ENCODE measurements around the gene NKAPD1.
"Not testable (repeated sequence)": the region's sequence is repeated elsewhere in the genome, so short reads cannot be mapped to it uniquely, and the experiment has no call there.

NKAPD1 gene

DNA sequence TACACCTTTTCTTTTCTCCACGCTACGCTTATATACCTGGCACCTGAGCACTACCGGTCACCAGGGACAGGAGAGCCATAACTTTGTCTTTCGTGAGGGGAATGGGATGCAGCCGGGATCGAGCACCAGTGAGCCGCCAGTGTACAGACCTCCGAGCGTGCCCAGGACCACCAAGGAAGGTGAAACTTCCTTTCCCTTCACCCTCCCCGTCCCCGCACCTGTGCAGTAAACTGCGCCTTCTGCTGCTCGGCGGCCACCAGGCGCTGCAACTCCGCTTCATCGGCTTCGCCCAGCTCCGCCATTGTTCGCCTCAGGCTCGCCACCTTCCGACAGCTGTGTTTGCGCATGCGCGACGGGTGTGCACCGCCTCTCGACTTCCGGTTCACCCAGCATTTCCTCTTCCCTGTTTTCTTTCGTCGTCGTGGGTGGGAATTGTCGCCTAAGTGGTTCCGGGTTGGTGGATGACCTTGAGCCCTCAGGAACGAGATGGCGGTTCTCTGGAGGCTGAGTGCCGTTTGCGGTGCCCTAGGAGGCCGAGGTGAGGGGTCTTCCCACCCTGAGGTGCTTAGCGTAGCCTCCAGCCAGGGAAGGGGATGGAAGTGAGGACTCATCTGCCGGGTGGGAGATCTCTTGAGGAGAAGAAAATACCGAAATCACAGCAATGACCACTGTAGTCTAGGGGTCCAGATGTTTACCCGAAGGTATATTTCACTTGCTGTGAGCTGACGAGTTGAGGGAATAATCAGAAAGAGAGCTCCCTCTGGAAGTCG, 12.5 kb downstream of the NKAPD1 start, which contains the start of the genes SDHD and TIMM8B:
Gene SDHD (plus strand): TSS at position 452 of the 770 bp plus-strand sequence. CDS start 35 bp downstream, at position 487.
Gene TIMM8B (minus strand): TSS at position 335 of the 770 bp plus-strand sequence. CDS start 33 bp downstream, at position 302.
- DNase-seq (ENCODE audit: low read depth) = peak; percentile 86

- DNase-seq (ENCODE audit: low read depth) = no peak
These were observed 13.1 kb downstream of the NKAPD1 start for GRCh38 chr11:112087212-112087611.

DNA sequence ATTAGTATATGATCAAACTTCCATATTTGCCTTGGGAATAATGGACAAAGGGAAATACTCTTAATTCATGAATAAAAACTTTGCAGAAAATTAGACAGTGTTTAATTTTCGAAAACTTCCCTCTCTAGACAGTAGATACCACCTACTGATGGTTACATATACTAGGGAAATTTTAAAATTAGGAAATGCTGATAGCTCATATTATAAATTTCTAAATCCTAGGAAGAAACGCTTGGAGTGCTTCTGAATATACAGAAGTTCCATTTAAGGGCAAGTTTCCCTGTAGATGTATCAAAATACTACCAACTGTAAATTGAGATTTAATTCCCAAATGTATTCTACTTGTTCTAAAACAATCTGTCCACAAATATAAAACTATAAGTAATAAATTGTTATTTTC, 21.2 kb downstream of the NKAPD1 start:
- not testable (repeated sequence) for DNase-seq (ENCODE audit: low read depth)

- no peak for DNase-seq (ENCODE audit: low read depth)
These were observed 22.1 kb downstream of the NKAPD1 start for GRCh38 chr11:112096194-112096593.

DNA sequence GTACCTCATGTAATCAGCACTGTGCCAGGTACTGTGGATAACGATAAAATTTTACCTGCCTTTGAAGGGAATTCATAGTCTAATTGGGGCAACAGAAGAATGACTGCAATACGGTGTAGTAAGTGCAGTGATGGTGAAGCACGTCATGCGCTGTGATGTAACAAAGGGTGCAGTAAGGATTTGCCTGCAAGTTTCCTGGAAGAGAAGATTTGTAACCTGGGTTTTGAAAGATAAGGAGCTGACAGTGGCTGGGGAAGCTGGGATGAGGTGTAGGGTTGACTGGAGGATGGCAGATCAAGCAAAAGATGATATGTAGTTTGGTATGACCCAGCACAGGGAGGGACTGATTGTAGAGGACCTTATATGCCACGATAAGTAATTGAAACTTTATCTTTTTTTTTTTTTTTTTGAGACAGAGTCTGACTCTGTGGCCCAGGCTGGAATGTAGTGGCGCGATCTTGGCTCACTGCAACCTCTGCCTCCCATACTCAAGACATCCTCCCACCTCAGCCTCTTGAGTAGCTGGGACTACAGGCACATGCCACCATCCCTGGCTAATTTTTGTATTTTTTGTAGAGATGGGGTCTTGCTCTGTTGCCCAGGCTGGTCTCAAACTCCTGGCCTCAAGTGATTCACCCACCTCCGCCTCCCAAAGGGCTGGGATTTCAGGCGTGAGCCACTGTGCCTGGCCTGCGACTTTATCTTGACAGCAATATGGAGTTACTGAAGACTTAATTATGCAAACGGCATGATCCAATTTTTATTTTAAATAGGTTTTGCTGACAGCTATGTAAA, 23.8 kb downstream of the NKAPD1 start:
- no peak for DNase-seq (ENCODE audit: low read depth)

- DNase-seq (ENCODE audit: low read depth) = no peak
These were observed 26.4 kb downstream of the NKAPD1 start for GRCh38 chr11:112100462-112100861.

DNA sequence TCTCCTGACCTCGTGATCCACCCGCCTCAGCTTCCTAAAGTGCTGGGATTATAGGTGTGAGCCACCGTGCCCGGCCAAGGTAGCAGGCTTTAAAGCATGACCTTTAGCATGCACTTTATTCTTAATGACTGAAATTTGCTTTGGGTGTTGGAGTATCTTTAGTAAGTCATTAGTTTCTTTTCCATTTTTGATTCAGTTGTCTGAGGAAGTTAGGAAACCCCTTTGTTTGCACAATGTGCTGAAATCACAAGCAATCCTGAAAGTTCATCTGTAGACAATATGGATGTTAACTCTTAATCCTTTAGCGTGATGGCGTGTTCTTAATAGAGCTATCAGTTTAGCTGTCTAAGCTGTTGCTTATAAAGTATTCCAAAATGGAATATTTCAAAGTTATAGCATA, 29.3 kb downstream of the NKAPD1 start:
- DNase-seq (ENCODE audit: low read depth) = no peak

GRCh38 chr11:112106070-112106469, 32.0 kb downstream of the NKAPD1 start:
- no peak for DNase-seq (ENCODE audit: low read depth)

- no peak for DNase-seq (ENCODE audit: low read depth)
These were observed 39.7 kb downstream of the NKAPD1 start for GRCh38 chr11:112113539-112114457.

GRCh38 chr11:112114460-112114859, 40.4 kb downstream of the NKAPD1 start:
- no peak for DNase-seq (ENCODE audit: low read depth)

DNA sequence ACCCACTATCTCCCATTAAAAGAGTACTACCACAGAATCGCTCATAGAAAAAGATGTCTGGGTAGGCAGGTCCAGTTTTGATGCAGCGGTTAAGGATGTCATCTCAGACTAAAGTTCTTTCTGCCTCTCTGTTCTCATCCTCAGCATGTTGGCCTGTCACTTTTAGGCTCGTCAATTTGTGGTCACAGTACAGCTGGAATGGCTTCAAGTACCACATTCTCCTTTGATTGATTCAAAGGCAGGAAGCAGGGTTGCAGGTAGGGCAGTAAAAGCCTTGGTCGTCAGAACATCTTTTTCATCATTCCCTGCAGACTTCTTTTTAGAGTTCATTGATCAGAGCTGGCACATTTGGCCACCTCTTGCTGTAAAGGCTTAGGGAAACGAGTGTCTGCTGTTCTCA, 41.3 kb downstream of the NKAPD1 start:
- DNase-seq (ENCODE audit: low read depth) = no peak

GRCh38 chr11:112118176-112118575, 44.1 kb downstream of the NKAPD1 start:
- no peak for DNase-seq (ENCODE audit: low read depth)

DNA sequence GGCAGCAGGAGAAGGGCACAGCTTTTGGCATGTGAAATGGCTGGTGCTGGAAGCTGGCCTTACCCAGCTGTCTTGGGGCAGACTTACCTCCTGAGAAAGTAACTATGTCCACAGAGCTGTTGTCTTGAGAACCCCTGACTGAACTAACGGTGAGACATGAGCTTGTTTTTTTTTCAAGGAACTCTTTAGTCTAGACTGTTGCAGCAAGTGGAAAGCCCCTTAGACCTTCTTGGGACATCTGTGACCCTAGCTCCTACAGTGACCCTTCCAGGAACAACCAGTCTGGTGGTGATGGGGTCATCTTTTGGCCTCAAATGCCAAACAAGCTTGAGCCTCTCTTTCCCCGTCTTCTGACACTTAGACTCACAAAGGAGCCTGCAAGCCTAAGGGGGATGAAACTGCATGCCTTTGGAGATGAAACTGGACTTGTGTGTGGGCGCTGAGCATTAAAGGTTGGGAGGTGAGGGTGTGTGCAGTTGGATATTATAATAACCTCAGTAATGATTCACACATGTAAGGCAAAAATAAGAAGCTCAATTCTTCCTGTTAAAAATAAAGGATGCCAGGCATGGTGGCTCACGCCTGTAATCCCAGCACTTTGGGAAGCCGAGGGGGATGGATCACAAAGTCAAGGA, 48.0 kb downstream of the NKAPD1 start:
- no peak for DNase-seq (ENCODE audit: low read depth)

DNA sequence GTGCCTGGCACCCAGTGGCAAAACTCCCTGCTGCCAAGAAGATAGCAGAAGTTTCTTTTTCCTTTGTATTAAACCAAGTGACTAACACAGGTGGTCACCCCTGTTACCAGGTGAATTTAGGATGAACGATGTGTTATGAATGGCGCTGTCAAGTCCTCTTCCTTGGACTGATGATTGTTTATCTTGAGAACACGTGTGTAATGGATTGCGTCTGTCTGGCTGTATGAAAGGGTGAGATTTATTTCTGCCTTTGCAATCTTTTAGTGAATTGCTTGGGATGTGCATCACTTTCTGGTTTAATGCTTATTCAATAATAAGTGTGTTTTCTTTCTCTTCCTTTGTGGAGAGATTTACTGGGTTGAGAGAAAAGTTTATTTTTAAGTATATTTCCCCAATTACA, 49.0 kb downstream of the NKAPD1 start:
- DNase-seq (ENCODE audit: low read depth) = no peak

GRCh38 chr11:112127056-112127455, 53.0 kb downstream of the NKAPD1 start:
- no peak for DNase-seq (ENCODE audit: low read depth)

DNA sequence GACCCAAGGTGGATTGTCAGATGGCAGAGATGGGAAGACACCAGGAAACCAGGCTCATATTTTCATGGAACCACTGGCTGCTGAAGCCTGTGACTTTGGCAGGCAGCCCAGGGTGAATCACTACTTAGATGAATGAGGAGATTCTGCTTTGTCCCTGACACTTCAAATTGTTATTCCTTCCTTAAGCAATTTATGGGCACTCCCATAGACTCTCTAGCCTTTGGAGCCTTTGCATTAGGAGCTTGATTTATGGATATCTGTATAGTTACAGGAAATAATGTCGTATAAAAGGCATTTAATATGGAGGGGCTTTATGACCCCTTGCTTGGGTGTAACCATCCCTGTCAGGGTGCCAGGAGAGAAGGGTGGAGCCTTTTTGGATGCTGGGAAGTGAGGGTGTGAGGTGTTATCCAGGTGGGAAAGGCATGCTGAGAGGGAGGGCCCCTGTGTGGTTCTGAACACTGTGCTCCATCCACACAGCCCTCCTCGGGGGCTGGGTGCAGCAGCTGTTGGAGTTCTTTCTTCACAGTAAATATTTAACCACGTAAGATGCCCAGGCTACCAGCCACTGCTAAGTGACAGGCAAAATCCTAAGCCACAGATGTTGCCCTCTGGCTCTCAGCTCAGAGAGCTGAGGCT, 54.5 kb downstream of the NKAPD1 start:
- no peak for DNase-seq (ENCODE audit: low read depth)

DNA sequence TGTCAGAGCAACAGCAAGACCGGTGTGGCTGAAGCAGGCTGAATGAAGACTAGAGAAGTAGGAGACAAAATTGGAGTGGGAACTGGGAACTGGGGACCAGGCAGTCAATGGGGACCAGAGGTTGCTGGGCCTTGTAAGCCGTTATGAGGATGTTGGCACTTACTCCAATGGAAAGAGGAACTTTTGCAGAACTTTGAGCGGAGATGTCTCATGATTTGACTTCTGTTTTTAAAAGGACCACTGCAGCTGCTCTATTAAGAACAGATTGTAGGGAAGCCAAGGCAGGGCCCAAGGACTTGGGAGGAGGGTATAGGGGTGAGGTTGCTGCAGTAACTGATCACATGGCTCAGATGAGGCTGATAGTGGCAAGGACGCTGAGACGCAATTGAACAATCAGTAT, 55.6 kb downstream of the NKAPD1 start:
- no peak for DNase-seq (ENCODE audit: low read depth)

GRCh38 chr11:112132737-112133136, 58.6 kb downstream of the NKAPD1 start:
- no peak for DNase-seq (ENCODE audit: low read depth)

GRCh38 chr11:112134473-112134872, 60.4 kb downstream of the NKAPD1 start:
- DNase-seq (ENCODE audit: low read depth) = no peak

Data from stimulated activated CD8-positive, alpha-beta memory T cell treated with anti-CD3 and anti-CD28 coated beads, Interleukin-15, amount 100 ng/mL, for 24 hours (primary cell).